Peyer's patch (tissue), 4 donors: ENCODE data around the gene PRPF19.

Experiments used
- POLR2A ChIP-seq, 2 donors: fragments of 450-650 bp; IDR thresholded peaks; one replicate each; pipeline ENCODE4 v1.5.1; 2017; ENCODE audit warnings: antibody characterized with exemption in 2 of 2, mild to moderate bottlenecking in 2 of 2, moderate library complexity in 2 of 2
- TF ChIP-seq, protein P1 (sequence below), 6 experiments: fragments of 450-650 bp in 4 of 6; fragments of 200-600 bp in 2 of 6; sonication (generic) in 1 of 6; IDR thresholded peaks; one replicate each; pipeline ENCODE4 v1.5.1; 2017 to 2019; ENCODE audit warnings: antibody characterized with exemption in 6 of 6, mild to moderate bottlenecking in 3 of 6, moderate library complexity in 1 of 6

- TF ChIP-seq, protein P1, sequence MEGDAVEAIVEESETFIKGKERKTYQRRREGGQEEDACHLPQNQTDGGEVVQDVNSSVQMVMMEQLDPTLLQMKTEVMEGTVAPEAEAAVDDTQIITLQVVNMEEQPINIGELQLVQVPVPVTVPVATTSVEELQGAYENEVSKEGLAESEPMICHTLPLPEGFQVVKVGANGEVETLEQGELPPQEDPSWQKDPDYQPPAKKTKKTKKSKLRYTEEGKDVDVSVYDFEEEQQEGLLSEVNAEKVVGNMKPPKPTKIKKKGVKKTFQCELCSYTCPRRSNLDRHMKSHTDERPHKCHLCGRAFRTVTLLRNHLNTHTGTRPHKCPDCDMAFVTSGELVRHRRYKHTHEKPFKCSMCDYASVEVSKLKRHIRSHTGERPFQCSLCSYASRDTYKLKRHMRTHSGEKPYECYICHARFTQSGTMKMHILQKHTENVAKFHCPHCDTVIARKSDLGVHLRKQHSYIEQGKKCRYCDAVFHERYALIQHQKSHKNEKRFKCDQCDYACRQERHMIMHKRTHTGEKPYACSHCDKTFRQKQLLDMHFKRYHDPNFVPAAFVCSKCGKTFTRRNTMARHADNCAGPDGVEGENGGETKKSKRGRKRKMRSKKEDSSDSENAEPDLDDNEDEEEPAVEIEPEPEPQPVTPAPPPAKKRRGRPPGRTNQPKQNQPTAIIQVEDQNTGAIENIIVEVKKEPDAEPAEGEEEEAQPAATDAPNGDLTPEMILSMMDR (IDR thresholded peaks at IDR 0.05), result no peak
- no peak for TF ChIP-seq POLR2A (IDR thresholded peaks at IDR 0.05)
These were observed 62.1 kb downstream of the PRPF19 start for GRCh38 chr11:60844045-60844869.
